Lung (tissue), 12 donors: ENCODE results near the gene CDX2. TPM values are rescaled to one million over a fixed set of nuclear protein-coding genes. Genes with fewer than 3 reads are reported as not detected.
A peak's percentile ranks its signal among the peaks of the same experiment; 100 is the strongest.

Source experiments
- ATAC-seq: fragments of 200-7000 bp; cut with Tn5 transposase; one replicate; pipeline ENCODE4 v1.9.1; 2020; ENCODE audit warnings: moderate number of reproducible peaks; ENCODE audit not compliant: insufficient read depth, low FRiP score
- DNase-seq, 3 donors: peaks; one replicate each; pipeline ENCODE4 v3.0.0-alpha.2; 2013 to 2017
- H3K27ac ChIP-seq, 2 donors: one replicate each; pipeline ENCODE4 v1.5.1; 2013; ENCODE audit warnings: mild to moderate bottlenecking in 2 of 2, moderate library complexity in 2 of 2, control low read depth in 1 of 2, inconsistent platforms in 1 of 2, low read depth in 1 of 2, low read length in 1 of 2
- H3K27me3 ChIP-seq, 3 donors: one replicate each; pipeline ENCODE4 v1.5.1; 2013; ENCODE audit warnings: low read length in 2 of 3; ENCODE audit not compliant: control insufficient read depth in 3 of 3, insufficient read depth in 3 of 3
- H3K36me3 ChIP-seq, 4 donors: one replicate each; pipeline ENCODE4 v1.5.1; 2013; ENCODE audit warnings: low read length in 4 of 4, mild to moderate bottlenecking in 1 of 4, moderate library complexity in 1 of 4; ENCODE audit not compliant: control insufficient read depth in 4 of 4, insufficient read depth in 4 of 4
- H3K4me1 ChIP-seq, 5 donors: one replicate each; pipeline ENCODE4 v1.5.1; 2013; ENCODE audit warnings: low read length in 5 of 5, mild to moderate bottlenecking in 2 of 5, moderate library complexity in 1 of 5; ENCODE audit not compliant: control insufficient read depth in 5 of 5, insufficient read depth in 5 of 5
- H3K4me3 ChIP-seq: one replicate; pipeline ENCODE4 v1.5.1; 2013; ENCODE audit warnings: mild to moderate bottlenecking, control low read depth, moderate library complexity
- H3K9ac ChIP-seq, 2 donors: one replicate each; pipeline ENCODE4 v1.5.1; 2013; ENCODE audit warnings: low read length in 2 of 2, control low read depth in 1 of 2; ENCODE audit not compliant: insufficient read depth in 1 of 2
- H3K9me3 ChIP-seq, 4 donors: one replicate each; pipeline ENCODE4 v1.5.1; 2013; ENCODE audit warnings: low read length in 3 of 4, mild to moderate bottlenecking in 1 of 4, moderate library complexity in 1 of 4; ENCODE audit not compliant: control insufficient read depth in 4 of 4, insufficient read depth in 3 of 4
- CTCF ChIP-seq: IDR thresholded peaks from 2 replicates; pipeline ENCODE4 v1.5.1; 2012; ENCODE audit warnings: mild to moderate bottlenecking; ENCODE audit errors: control extremely low read depth, extremely low read depth
- WGBS, 2 donors: extraction: QIAGEN DNeasy Blood & Tissue Kit; methylation state at CpG; one replicate each; pipeline ENCODE4 v1.1.7; 2013; 5-methylcytosine and 5-hydroxymethylcytosine counted together
- polyA plus RNA-seq, 2 donors: library from polyadenylated mRNA; stranded (reverse); fragments of 200-250 nt; gene quantifications; one replicate each; pipeline ENCODE4 v1.2.1, GENCODE V29; 2013
- total RNA-seq, 2 donors: library from RNA; depleted of rRNA in 1 of 2; stranded (reverse); fragments of >200 nt in 1 of 2; gene quantifications; one replicate each; pipeline ENCODE4 v1.2.1, GENCODE V29; 2014 to 2021
- donor health status: control.
- donor health status: control.
- donor health status: Bipolar disorder and iron deficiency.
- donor health status: healthy.
- donor health status: DM: yes; HTN: yes; CAD: no.

The CDX2 gene
- total and polyA plus RNA-seq, 4 donors, result 0.12 TPM; not detected in 3

GRCh38 chr13:27923794-27924528 is 45.2 kb downstream of the CDX2 start:
- no peak overlapping the region for H3K9ac ChIP-seq
- 3 to 4% methylated on average over 48 of the region's 48 CpGs for WGBS, 2 donors
- H3K27me3 ChIP-seq, result peaks cover 20 to 89% (median 83%) of the 10 kb centered on the region in 3 donors
- H3K4me3 ChIP-seq, result no peak overlapping the region
- no peak overlapping the region for H3K27ac ChIP-seq
- no peak for ATAC-seq
- DNase-seq, result peak in 2 of 3 donors; percentile 26 to 27
- H3K4me1 ChIP-seq, result peaks cover 0 to 18% (median 0%) of the 10 kb centered on the region in 5 donors
- H3K9me3 ChIP-seq, result peaks cover 0 to 13% (median 0%) of the 10 kb centered on the region in 4 donors
- no peak for TF ChIP-seq CTCF
- H3K36me3 ChIP-seq, result no peaks in the 10 kb centered on the region

- TF ChIP-seq CTCF, result no peak
- DNase-seq (no peak), ATAC-seq (no peak)
- 6% methylated on average over 24 of the region's 24 CpGs for WGBS, 2 donors
- no peaks in the 10 kb centered on the region for H3K36me3 ChIP-seq
- H3K27me3 ChIP-seq, result peaks cover 20 to 89% (median 83%) of the 10 kb centered on the region in 3 donors
- H3K9ac ChIP-seq, result no peak overlapping the region
- no peak overlapping the region for H3K27ac ChIP-seq
- peaks cover 0 to 19% (median 0%) of the 10 kb centered on the region in 5 donors for H3K4me1 ChIP-seq
- no peak overlapping the region for H3K4me3 ChIP-seq
- H3K9me3 ChIP-seq, result peaks cover 0 to 13% (median 0%) of the 10 kb centered on the region in 4 donors
Observed at GRCh38 chr13:27922883-27923612, 46.1 kb downstream of the CDX2 start.

GRCh38 chr13:27921961-27922882 is 46.9 kb downstream of the CDX2 start:
- peaks cover 0 to 16% (median 0%) of the 10 kb centered on the region in 4 donors for H3K9me3 ChIP-seq
- H3K4me1 ChIP-seq, result peaks cover 0 to 22% (median 0%) of the 10 kb centered on the region in 5 donors
- no peak for DNase-seq
- WGBS, 2 donors, result 5 to 8% methylated on average over 39 of the region's 39 CpGs
- H3K9ac ChIP-seq, result no peak overlapping the region
- H3K27ac ChIP-seq, result no peak overlapping the region
- TF ChIP-seq CTCF, result no peak
- H3K27me3 ChIP-seq, result peaks cover 16 to 89% (median 82%) of the 10 kb centered on the region in 3 donors
- H3K36me3 ChIP-seq, result no peaks in the 10 kb centered on the region
- H3K4me3 ChIP-seq, result no peak overlapping the region
- ATAC-seq, result no peak
